GM21717 (cell line): Measurements from ENCODE around the gene CDKN2A.

Experiments used
- ATAC-seq: cut with Tn5 transposase; IDR thresholded peaks from one replicate; pipeline ENCODE4 v1.9.1; 2021; ENCODE audit warnings: mild to moderate bottlenecking, moderate library complexity; ENCODE audit not compliant: unreplicated experiment

The CDKN2A gene

DNA sequence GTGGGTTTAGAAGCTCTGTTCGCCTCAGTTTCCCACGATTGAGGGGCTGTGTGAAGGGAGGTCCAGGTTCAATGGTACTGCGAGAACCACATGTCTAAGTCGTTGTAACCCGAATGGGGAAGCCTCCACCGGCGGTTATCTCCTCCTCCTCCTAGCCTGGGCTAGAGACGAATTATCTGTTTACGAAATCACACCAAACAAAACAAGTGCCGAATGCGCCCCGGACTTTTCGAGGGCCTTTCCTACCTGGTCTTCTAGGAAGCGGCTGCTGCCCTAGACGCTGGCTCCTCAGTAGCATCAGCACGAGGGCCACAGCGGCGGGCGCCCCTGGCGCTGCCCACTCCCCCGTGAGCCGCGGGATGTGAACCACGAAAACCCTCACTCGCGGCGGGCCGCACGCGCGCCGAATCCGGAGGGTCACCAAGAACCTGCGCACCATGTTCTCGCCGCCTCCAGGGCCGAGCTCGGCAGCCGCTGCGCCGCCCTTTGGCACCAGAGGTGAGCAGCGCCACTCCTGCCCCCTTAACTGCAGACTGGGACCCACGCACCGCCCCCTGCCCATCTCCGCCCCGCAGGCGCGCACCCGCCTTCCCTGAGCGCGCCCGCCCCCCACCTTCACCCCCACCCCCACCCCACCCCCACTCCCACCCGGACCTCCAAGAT is at the start of gene CDKN2A:
Gene CDKN2A (minus strand): TSS at position 500 of the 663 bp plus-strand sequence.
- ATAC-seq, result peak; percentile 45

DNA sequence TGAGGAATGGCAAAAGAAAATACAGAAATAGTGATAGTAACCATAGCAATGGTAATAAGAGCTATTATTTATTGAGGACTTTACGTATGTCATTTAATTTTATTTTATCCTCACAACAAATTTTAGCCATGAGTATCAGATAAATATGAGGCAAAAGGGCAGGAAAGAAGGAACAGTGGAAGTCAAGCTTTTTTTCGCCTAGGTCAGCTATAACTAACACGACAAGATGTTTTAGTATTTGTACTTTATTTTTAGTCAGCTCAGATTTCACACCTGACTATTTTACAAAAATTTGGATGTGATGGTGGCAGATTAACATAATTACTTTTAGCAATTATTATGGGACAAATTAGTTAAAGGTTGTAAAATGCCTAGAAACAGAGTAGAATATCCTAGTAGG is 49.7 kb upstream of the CDKN2A start:
- no peak for ATAC-seq

DNA sequence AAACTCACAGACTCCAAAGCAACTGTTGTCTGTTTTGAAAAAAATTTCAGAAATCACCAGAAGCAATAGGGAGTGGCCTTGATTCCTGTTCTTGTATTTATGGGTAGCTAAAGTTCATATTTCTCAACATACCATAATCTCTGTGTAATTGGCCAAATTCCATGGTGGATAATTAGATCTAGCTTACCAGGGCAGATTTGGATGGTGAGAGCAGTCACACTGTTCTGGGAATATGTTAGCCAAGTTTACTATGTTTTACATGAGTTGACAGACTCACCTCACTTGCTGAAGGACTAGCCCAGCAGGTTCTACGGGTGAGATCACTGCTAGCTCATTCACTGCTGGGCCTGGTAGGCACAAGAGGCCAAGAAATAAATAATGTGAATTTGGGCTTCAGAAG is 47.6 kb upstream of the CDKN2A start:
- no peak for ATAC-seq

DNA sequence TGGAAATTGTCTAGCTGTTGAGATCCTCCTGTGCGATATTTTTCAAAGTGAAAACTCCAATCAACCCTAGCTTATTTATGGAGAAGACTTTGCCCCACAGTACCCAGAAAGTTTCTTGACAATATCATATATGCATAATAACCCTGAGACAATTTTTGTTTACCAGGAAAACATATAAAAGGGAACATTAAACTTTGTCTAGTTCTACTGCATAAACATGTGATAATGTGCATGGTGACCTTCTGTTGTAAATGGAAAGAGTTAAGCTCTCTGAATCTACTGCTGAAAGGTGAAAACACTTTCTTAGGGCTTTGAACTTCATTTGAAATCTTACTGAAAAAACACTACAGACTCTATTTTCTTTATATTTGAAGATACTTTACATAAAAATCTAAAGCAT is 47.2 kb upstream of the CDKN2A start:
- no peak for ATAC-seq

- ATAC-seq, result no peak
These were observed 46.6 kb upstream of the CDKN2A start for GRCh38 chr9:22040760-22041159.

DNA sequence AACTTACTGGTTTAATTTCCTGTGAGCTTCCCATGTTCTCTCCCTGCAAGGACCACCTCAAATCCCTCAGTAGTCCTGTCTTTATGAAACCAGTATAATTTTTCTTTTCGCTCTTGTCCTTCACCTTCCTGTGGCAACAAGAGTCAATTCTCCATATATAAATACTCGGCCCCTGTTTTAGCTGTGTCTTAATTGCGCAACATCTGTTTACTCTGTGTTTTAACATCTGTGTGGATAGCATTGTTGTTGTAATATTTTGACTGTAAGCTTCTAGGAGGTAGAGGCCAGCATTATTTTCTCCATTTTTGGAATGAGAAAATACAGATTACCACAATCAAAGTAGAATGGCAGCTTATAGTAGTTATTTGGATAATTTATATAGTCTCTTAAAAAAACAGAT is 45.1 kb upstream of the CDKN2A start:
- ATAC-seq, result no peak

GRCh38 chr9:22037954-22038690 is 43.9 kb upstream of the CDKN2A start:
- no peak for ATAC-seq

GRCh38 chr9:22036866-22037626 is 42.9 kb upstream of the CDKN2A start:
- ATAC-seq, result no peak

- no peak for ATAC-seq
These were observed 41.4 kb upstream of the CDKN2A start for GRCh38 chr9:22035591-22036011.

DNA sequence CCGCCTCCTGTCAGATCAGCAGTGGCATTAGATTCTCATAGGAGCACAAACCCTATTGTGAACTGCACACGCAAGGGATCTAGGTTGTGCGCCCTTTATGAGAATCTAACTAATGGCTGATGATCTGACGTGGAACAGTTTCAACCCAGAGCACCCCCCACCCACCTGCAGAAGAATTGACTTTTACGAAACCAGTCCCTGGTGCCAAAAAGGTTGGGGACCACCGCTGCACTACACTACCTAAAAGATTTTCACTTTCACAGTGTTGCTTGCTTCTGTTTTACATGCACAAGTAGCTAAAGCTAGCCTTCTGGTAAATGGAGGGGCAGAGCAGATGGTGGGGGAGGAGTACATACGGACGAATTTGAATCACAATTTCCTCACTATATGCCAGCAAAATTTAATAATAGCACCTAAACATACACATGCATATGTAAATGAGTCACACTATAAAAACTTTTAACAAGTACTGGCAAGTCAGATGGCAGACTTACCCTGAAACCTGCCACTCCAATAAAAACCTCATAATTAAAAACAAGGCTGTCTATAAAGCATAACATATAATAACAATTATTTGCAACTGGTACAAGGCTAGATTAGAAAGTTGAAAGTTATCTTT is 38.9 kb upstream of the CDKN2A start:
- ATAC-seq, result no peak

- ATAC-seq, result no peak
These were observed 37.6 kb upstream of the CDKN2A start for GRCh38 chr9:22031655-22032411.

DNA sequence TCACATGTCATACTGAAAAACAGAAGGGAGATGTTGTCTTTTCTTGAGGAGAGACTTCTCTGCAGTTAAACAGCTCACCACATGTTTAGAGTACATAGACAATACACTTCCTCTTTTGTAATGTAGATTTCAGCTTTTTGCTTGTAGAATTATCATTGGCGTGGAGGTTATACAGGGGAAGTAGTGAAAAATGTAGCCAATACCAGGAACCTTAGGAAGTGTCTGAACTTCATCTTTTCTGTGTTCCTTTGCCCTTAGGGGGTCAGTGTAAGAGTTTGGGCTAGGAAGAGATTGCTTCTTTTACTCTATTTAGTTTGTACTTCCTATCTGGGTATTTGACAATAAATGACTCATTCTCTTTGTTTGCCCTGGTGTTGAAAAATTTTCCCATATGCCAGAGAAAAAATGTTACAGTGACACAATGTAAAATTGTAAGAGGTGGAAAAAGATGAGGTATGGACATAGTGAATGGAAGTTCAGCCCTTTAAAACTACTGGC is 36.0 kb upstream of the CDKN2A start:
- ATAC-seq, result no peak

DNA sequence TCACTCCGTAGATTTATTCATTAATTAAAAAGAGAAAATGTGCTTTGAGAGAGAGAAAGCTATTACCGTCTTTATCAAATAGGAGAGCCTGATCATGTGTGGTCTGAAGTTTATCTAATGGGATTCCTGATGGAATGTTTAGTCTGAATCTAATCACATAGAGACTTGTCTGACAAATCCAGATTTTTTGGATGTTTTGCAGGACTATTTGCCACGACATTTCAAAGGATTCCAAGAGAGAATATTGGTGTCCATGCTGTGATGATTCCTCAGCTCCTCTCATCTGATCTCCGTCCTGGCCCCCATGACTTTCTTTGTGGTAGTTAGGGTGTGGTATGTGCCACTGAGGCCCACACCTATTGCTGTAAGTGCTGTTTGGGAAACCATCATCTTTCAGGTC is 35.0 kb upstream of the CDKN2A start:
- no peak for ATAC-seq

DNA sequence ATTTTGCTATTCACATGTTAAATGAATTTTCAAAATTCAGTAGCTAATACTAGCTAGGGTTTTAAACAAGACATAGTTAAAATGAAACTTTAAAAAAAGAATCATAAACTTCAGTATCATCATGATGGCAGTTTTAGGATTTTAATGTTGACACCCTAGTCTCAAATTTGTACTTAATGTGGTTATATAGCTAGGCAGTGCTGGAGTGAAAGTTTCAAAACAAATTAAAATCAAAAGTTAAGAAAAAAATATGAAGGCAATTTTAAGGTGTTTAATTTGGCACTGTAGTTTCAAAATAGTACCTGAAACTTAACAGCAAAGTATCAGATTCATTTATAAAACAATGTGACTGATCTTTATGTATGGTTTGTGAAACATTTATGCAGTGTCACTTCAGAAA is 34.2 kb upstream of the CDKN2A start:
- no peak for ATAC-seq

- ATAC-seq, result no peak
These were observed 32.5 kb upstream of the CDKN2A start for GRCh38 chr9:22026696-22027095.

GRCh38 chr9:22022396-22022795 is 28.2 kb upstream of the CDKN2A start:
- ATAC-seq, result no peak

DNA sequence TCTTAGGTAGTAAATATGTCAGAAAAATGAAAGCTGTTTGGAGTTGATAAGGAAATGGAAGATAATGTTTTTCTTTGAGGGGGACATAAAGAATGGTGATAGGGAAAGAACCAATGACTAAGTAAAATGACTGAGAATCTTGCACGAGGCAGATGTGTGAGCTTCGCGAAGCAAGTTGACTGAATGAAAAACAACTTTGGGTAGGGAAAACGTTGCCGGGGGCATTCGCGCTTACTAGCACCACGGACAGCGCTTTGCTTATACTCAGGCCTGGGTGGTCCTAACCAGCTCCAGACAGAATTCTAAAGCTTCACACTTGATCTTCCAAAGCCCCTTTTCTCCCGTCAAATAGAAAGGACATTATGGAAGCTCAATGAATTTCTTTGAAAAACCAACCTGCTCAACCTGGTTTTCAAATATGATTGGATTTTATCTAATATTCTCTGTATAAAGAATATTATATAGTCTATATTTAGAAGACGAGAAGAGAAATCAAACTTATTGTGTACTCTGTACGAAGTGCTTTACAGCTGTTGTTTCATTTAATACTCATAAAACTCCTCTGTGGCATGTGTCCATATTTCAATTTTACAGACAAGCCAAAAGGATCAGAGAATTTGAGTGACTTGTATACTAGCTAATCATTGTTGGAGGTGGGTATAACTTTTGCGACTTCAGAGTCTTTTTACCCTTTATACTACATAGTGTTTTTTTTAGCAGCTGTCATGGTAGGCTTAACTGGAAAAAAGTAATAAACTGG is 16.9 kb upstream of the CDKN2A start:
- no peak for ATAC-seq

DNA sequence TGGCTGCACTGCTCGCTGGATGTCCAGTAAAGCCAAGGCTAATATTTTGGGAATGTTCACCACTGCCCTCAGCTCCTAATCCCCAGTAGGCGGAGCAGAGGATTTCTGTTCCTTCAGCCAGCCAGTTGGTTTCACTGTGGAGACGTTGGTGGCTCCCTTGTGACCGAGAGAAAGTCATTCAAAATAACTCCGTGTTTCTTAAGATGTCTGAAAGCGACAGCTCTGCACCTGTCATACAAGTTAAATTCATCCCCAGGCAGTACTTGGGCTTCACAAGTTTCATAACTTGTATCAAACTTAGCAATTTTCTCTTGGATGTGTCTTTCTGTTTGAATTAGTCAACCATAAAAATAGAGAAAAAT is 15.3 kb upstream of the CDKN2A start:
- peak; percentile 15 for ATAC-seq

GRCh38 chr9:22008717-22009505 is 14.7 kb upstream of the CDKN2A start, which contains the start of gene CDKN2B:
Gene CDKN2B, minus strand, starts transcription at chr9:22009305. Its CDS starts 352 bp downstream, at chr9:22008953.
- ATAC-seq, result peak; percentile 92
